SK-N-SH (cell line): ENCODE measurements around the gene CMTM8.

Experiments
- ELF1 ChIP-seq: IDR thresholded peaks from 2 replicates; pipeline ENCODE4 v1.4.0; 2012
- EP300 ChIP-seq, 2 experiments: IDR thresholded peaks; 2 replicates each; pipeline versions ENCODE4 v1.4.0 to v1.6.1; 2012; ENCODE audit warnings: borderline replicate concordance in 1 of 2, low read depth in 1 of 2, low read length in 1 of 2
- EZH2phosphoT487 ChIP-seq: fragments of 200-600 bp; sonication (generic); IDR thresholded peaks from 2 replicates; pipeline ENCODE4 v1.6.1; 2017; ENCODE audit warnings: low read depth, mixed run types, mild to moderate bottlenecking, antibody characterized with exemption, moderate library complexity, borderline replicate concordance
- NFIC ChIP-seq: IDR thresholded peaks from 2 replicates; pipeline ENCODE4 v1.4.0; 2012; ENCODE audit warnings: borderline replicate concordance
- POLR2AphosphoS5 ChIP-seq: IDR thresholded peaks from 2 replicates; pipeline ENCODE4 v1.6.1; 2012; ENCODE audit warnings: low read depth, low read length
- REST ChIP-seq: IDR thresholded peaks from 2 replicates; pipeline ENCODE4 v1.6.1; 2012; ENCODE audit warnings: mild to moderate bottlenecking, low read depth, low read length, moderate library complexity
- SIN3A ChIP-seq: IDR thresholded peaks from 2 replicates; pipeline ENCODE4 v1.6.1; 2012; ENCODE audit warnings: low read depth, mild to moderate bottlenecking, low read length, moderate library complexity, borderline replicate concordance
- TAF1 ChIP-seq: IDR thresholded peaks from 2 replicates; pipeline ENCODE4 v1.6.1; 2012; ENCODE audit warnings: low read depth, mild to moderate bottlenecking, low read length, moderate library complexity, borderline replicate concordance
- TCF12 ChIP-seq: IDR thresholded peaks from 2 replicates; pipeline ENCODE4 v1.4.0; 2012
- TEAD4 ChIP-seq: IDR thresholded peaks from 2 replicates; pipeline ENCODE4 v1.4.0; 2012; ENCODE audit warnings: mild to moderate bottlenecking, borderline replicate concordance; ENCODE audit not compliant: insufficient read depth
- TF ChIP-seq, protein P1 (sequence below): fragments of 200-600 bp; sonication (generic); IDR thresholded peaks from 2 replicates; pipeline ENCODE4 v1.6.1; 2017; ENCODE audit warnings: antibody characterized with exemption, mild to moderate bottlenecking, moderate library complexity
- TF ChIP-seq, protein P2 (sequence below): IDR thresholded peaks from 2 replicates; pipeline ENCODE4; 2012
- TF ChIP-seq, protein P3 (sequence below): fragments of 150-350 bp; IDR thresholded peaks from 2 replicates; pipeline ENCODE4 v1.6.1; 2017; ENCODE audit warnings: antibody characterized with exemption, low read length, low read depth, borderline replicate concordance

DNA sequence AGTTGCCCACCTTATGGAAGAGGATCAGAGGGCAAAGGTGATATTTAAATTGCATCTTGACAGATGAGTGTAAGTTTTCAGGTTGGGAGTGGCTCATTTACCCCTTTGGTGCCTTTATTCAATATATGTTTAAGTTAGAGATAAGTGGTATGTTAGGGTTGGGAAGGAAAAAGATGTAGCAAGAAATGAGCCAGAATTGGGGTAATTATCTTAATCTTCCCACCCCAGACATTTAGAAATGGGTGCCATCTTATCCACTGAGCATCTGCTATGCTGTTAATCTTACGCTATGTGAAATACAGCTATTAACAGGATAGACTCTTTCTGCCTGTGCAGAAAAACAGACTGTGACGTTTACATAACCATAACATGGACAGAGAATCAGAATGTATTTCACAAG is 159.5 kb downstream of the CMTM8 start:
- TF ChIP-seq, protein P1, sequence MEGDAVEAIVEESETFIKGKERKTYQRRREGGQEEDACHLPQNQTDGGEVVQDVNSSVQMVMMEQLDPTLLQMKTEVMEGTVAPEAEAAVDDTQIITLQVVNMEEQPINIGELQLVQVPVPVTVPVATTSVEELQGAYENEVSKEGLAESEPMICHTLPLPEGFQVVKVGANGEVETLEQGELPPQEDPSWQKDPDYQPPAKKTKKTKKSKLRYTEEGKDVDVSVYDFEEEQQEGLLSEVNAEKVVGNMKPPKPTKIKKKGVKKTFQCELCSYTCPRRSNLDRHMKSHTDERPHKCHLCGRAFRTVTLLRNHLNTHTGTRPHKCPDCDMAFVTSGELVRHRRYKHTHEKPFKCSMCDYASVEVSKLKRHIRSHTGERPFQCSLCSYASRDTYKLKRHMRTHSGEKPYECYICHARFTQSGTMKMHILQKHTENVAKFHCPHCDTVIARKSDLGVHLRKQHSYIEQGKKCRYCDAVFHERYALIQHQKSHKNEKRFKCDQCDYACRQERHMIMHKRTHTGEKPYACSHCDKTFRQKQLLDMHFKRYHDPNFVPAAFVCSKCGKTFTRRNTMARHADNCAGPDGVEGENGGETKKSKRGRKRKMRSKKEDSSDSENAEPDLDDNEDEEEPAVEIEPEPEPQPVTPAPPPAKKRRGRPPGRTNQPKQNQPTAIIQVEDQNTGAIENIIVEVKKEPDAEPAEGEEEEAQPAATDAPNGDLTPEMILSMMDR = no peak
- TF ChIP-seq EP300 (IDR thresholded peaks at IDR 0.05; ENCODE audit: borderline replicate concordance in 1 of 2, low read depth in 1 of 2, low read length in 1 of 2) (no peak), TEAD4 (no peak), SIN3A (no peak), NFIC (no peak), TAF1 (no peak), POLR2AphosphoS5 (no peak), REST (no peak), ELF1 (no peak), TCF12 (no peak), EZH2phosphoT487 (no peak)
- TF ChIP-seq, protein P2, sequence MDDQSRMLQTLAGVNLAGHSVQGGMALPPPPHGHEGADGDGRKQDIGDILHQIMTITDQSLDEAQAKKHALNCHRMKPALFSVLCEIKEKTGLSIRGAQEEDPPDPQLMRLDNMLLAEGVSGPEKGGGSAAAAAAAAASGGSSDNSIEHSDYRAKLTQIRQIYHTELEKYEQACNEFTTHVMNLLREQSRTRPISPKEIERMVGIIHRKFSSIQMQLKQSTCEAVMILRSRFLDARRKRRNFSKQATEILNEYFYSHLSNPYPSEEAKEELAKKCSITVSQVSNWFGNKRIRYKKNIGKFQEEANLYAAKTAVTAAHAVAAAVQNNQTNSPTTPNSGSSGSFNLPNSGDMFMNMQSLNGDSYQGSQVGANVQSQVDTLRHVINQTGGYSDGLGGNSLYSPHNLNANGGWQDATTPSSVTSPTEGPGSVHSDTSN = no peak
- TF ChIP-seq, protein P3, sequence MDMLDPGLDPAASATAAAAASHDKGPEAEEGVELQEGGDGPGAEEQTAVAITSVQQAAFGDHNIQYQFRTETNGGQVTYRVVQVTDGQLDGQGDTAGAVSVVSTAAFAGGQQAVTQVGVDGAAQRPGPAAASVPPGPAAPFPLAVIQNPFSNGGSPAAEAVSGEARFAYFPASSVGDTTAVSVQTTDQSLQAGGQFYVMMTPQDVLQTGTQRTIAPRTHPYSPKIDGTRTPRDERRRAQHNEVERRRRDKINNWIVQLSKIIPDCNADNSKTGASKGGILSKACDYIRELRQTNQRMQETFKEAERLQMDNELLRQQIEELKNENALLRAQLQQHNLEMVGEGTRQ = no peak
